Vagina (tissue), 2 donors: ENCODE results near the gene LRRC27.

Experiments used
- POLR2AphosphoS5 ChIP-seq, 2 donors: sonication (generic); formaldehyde crosslinking; IDR thresholded peaks; one replicate each; pipeline ENCODE4 v1.9.0; 2017; ENCODE audit warnings: antibody characterized with exemption in 2 of 2, mild to moderate bottlenecking in 2 of 2, low read depth in 1 of 2; ENCODE audit not compliant: insufficient read depth in 1 of 2
- TF ChIP-seq, protein P1 (sequence below), 3 experiments: fragments of 450-650 bp in 2 of 3; fragments of 200-600 bp in 1 of 3; sonication (generic) in 1 of 3; IDR thresholded peaks; one replicate each; pipeline ENCODE4 v1.5.1; 2017 to 2019; ENCODE audit warnings: antibody characterized with exemption in 3 of 3, mild to moderate bottlenecking in 2 of 3, moderate library complexity in 2 of 3

DNA sequence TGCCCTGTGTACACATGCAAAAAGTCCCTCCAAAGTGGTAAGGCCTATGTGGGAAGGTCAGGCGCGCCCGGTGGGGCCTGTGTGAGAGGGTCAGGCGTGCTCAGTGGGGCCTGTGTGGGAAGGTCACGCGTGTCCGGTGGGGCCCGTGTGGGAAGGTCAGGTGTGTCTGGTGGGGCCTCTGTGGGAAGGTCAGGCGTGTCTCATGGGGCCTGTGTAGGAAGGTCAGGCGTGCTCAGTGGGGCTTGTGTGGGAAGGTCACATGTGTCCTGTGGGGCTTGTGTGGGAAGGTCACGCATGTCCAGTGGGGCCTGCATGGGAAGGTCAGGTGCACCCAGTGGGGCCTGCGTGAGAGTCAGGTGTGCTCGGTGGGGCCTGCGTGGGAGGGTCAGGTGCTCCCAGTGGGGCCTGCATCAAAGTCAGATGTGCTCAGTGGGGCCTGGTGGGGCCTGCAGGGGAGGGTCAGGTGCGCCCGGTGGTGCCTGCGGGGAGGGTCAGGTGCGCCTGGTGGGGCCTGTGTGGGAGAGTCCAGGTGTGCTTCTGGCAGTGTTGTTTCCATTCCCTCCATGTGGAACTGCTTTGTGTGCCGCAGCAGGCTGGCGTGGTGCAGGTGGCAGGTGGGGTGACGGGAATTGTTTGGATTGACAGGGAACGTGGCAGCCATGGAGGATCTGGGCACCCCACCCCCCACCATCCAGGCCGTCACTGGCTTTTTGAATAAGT, 15.4 kb downstream of the LRRC27 start:
- TF ChIP-seq, protein P1, sequence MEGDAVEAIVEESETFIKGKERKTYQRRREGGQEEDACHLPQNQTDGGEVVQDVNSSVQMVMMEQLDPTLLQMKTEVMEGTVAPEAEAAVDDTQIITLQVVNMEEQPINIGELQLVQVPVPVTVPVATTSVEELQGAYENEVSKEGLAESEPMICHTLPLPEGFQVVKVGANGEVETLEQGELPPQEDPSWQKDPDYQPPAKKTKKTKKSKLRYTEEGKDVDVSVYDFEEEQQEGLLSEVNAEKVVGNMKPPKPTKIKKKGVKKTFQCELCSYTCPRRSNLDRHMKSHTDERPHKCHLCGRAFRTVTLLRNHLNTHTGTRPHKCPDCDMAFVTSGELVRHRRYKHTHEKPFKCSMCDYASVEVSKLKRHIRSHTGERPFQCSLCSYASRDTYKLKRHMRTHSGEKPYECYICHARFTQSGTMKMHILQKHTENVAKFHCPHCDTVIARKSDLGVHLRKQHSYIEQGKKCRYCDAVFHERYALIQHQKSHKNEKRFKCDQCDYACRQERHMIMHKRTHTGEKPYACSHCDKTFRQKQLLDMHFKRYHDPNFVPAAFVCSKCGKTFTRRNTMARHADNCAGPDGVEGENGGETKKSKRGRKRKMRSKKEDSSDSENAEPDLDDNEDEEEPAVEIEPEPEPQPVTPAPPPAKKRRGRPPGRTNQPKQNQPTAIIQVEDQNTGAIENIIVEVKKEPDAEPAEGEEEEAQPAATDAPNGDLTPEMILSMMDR (IDR thresholded peaks at IDR 0.05) = no peak
- no peak for TF ChIP-seq POLR2AphosphoS5 (IDR thresholded peaks at IDR 0.05; ENCODE audit: insufficient read depth in 1 of 2, low read depth in 1 of 2)
